Activated CD4-positive, alpha-beta T cell treated with anti-CD3 and anti-CD28 coated beads, Interleukin-2, amount 10 ng/mL, durations not matched to agents 7 days and 5 days (primary cell): ENCODE results near the gene SINHCAF. TPM values are rescaled to one million over a fixed set of nuclear protein-coding genes. Genes with fewer than 3 reads are reported as not detected.

Source experiments
- CTCF ChIA-PET: fragments of 350-600 bp; sonication (Branson Sonifier 250); formaldehyde crosslinking; loops from one replicate; lab custom pipeline; 2021; ENCODE audit warnings: antibody characterized with exemption; lab: Charles Lee
- POLR2A ChIA-PET: fragments of 350-600 bp; sonication (Branson Sonifier 250); formaldehyde crosslinking; loops from one replicate; lab custom pipeline; 2021; ENCODE audit warnings: antibody characterized with exemption; lab: Charles Lee
- DNase-seq: peaks from one replicate; pipeline ENCODE4 v3.0.0-alpha.2; 2020
- H3K27ac Mint-ChIP-seq: one replicate; pipeline ENCODE4 v1.8.0; 2021; ENCODE audit warnings: mild to moderate bottlenecking, moderate library complexity, mixed read lengths
- H3K27me3 Mint-ChIP-seq: one replicate; pipeline ENCODE4 v1.8.0; 2021; ENCODE audit warnings: mixed read lengths
- H3K36me3 Mint-ChIP-seq: one replicate; pipeline ENCODE4 v1.8.0; 2021; ENCODE audit warnings: low read depth, mixed read lengths
- H3K4me1 Mint-ChIP-seq: one replicate; pipeline ENCODE4 v1.8.0; 2021; ENCODE audit warnings: mixed read lengths
- H3K4me3 Mint-ChIP-seq: one replicate; pipeline ENCODE4 v1.8.0; 2021; ENCODE audit warnings: mild to moderate bottlenecking, moderate library complexity, mixed read lengths
- H3K9me3 Mint-ChIP-seq: one replicate; pipeline ENCODE4 v1.8.0; 2021; ENCODE audit warnings: mixed read lengths
- total RNA-seq, 2 experiments: library from RNA; stranded (reverse); gene quantifications; one replicate each; pipeline ENCODE4 v1.2.3, GENCODE V29; 2021

SINHCAF gene
- total RNA-seq, 2 experiments from 2014 or later = 91.3 to 92.3 TPM

GRCh38 chr12:31361730-31362114 lies 35.8 kb upstream of the SINHCAF start:
- Mint-ChIP-seq H3K9me3 (no peaks in the 10 kb centered on the region), H3K27me3 (peaks cover 2% of the 10 kb centered on the region), H3K4me1 (peaks cover 25% of the 10 kb centered on the region), H3K27ac (peak overlapping the region; percentile 93), H3K4me3 (no peak overlapping the region), H3K36me3 (no peaks in the 10 kb centered on the region)
- ChIA-PET POLR2A (no interaction called here), CTCF (no interaction called here)
- no peak for DNase-seq

- CTCF ChIA-PET = no interaction called here
- no peak overlapping the region for H3K27ac Mint-ChIP-seq
- H3K4me3 Mint-ChIP-seq = no peak overlapping the region
- no peak for DNase-seq
- no peaks in the 10 kb centered on the region for H3K36me3 Mint-ChIP-seq
- POLR2A ChIA-PET = no interaction called here
- no peaks in the 10 kb centered on the region for H3K4me1 Mint-ChIP-seq
- no peaks in the 10 kb centered on the region for H3K9me3 Mint-ChIP-seq
- H3K27me3 Mint-ChIP-seq = peaks cover 6% of the 10 kb centered on the region
Observed at GRCh38 chr12:31355747-31356107, 29.8 kb upstream of the SINHCAF start.

- no peak overlapping the region for H3K27ac Mint-ChIP-seq
- H3K9me3 Mint-ChIP-seq = no peaks in the 10 kb centered on the region
- ChIA-PET POLR2A (no interaction called here), CTCF (no interaction called here)
- H3K4me3 Mint-ChIP-seq = no peak overlapping the region
- H3K36me3 Mint-ChIP-seq = no peaks in the 10 kb centered on the region
- DNase-seq = no peak
- peaks cover 6% of the 10 kb centered on the region for H3K27me3 Mint-ChIP-seq
- H3K4me1 Mint-ChIP-seq = no peaks in the 10 kb centered on the region
Observed at GRCh38 chr12:31353750-31354708, 28.1 kb upstream of the SINHCAF start.

GRCh38 chr12:31346267-31346666 lies 20.3 kb upstream of the SINHCAF start:
- ChIA-PET CTCF (interaction anchor here (0.6 to 1.5 kb wide), 2 partner anchors 9 to 215 kb away, joined by 4 read pairs; no protein-coding TSS in a partner anchor), POLR2A (no interaction called here)
- no peak for DNase-seq
- H3K36me3 Mint-ChIP-seq = no peaks in the 10 kb centered on the region
- no peak overlapping the region for H3K4me3 Mint-ChIP-seq
- H3K27me3 Mint-ChIP-seq = peaks cover 4% of the 10 kb centered on the region
- peaks cover 3% of the 10 kb centered on the region for H3K4me1 Mint-ChIP-seq
- H3K27ac Mint-ChIP-seq = no peak overlapping the region
- no peaks in the 10 kb centered on the region for H3K9me3 Mint-ChIP-seq

GRCh38 chr12:31343139-31343538 lies 17.2 kb upstream of the SINHCAF start:
- Mint-ChIP-seq H3K27me3 (peaks cover 4% of the 10 kb centered on the region), H3K9me3 (no peaks in the 10 kb centered on the region), H3K4me3 (no peak overlapping the region), H3K4me1 (peaks cover 3% of the 10 kb centered on the region), H3K27ac (no peak overlapping the region), H3K36me3 (no peaks in the 10 kb centered on the region)
- ChIA-PET POLR2A (no interaction called here), CTCF (interaction anchor here (1.5 kb wide), 1 partner anchor 11 kb away, joined by 3 read pairs; no protein-coding TSS in a partner anchor)
- no peak for DNase-seq

- POLR2A ChIA-PET = no interaction called here
- CTCF ChIA-PET = interaction anchor here (1.5 kb wide), 1 partner anchor 10 kb away, joined by 3 read pairs; no protein-coding TSS in a partner anchor
Observed at GRCh38 chr12:31342286-31342685, 16.3 kb upstream of the SINHCAF start.

GRCh38 chr12:31339831-31340622 lies 14.1 kb upstream of the SINHCAF start:
- CTCF ChIA-PET = no interaction called here
- POLR2A ChIA-PET = no interaction called here
- Mint-ChIP-seq H3K9me3 (no peaks in the 10 kb centered on the region), H3K4me1 (peaks cover 3% of the 10 kb centered on the region), H3K36me3 (no peaks in the 10 kb centered on the region), H3K27me3 (no peaks in the 10 kb centered on the region), H3K4me3 (no peak overlapping the region), H3K27ac (no peak overlapping the region)
- DNase-seq = no peak

More at GRCh38 chr12:31342286-31342685, 16.3 kb upstream of the SINHCAF start:
- no peaks in the 10 kb centered on the region for H3K9me3 Mint-ChIP-seq
- H3K27me3 Mint-ChIP-seq = peaks cover 4% of the 10 kb centered on the region
- no peak overlapping the region for H3K27ac Mint-ChIP-seq
- peaks cover 6% of the 10 kb centered on the region for H3K4me1 Mint-ChIP-seq
- H3K36me3 Mint-ChIP-seq = no peaks in the 10 kb centered on the region
- no peak for DNase-seq
- H3K4me3 Mint-ChIP-seq = no peak overlapping the region

GRCh38 chr12:31337952-31338351 lies 12.0 kb upstream of the SINHCAF start:
- POLR2A ChIA-PET = interaction anchor here (0.7 kb wide), 1 partner anchor 146 kb away, joined by 3 read pairs; no protein-coding TSS in a partner anchor

GRCh38 chr12:31331242-31331641 lies 5.3 kb upstream of the SINHCAF start:
- H3K27ac Mint-ChIP-seq = no peak overlapping the region
- ChIA-PET CTCF (interaction anchor here (1.4 kb wide), 1 partner anchor 11 kb away, joined by 3 read pairs; no protein-coding TSS in a partner anchor), POLR2A (no interaction called here)
- no peak overlapping the region for H3K4me3 Mint-ChIP-seq
- H3K36me3 Mint-ChIP-seq = no peaks in the 10 kb centered on the region
- no peak for DNase-seq
- peaks cover 13% of the 10 kb centered on the region for H3K27me3 Mint-ChIP-seq
- peaks cover 4% of the 10 kb centered on the region for H3K4me1 Mint-ChIP-seq
- no peaks in the 10 kb centered on the region for H3K9me3 Mint-ChIP-seq

More at GRCh38 chr12:31337952-31338351, 12.0 kb upstream of the SINHCAF start:
- DNase-seq = no peak
- CTCF ChIA-PET = interaction anchor here (0.6 to 1.9 kb wide), 3 partner anchors 9 to 37 kb away, joined by 3 to 4 read pairs (median 4); partner anchors contain the start of gene SINHCAF
- Mint-ChIP-seq H3K27me3 (peaks cover 2% of the 10 kb centered on the region), H3K27ac (no peak overlapping the region), H3K9me3 (no peaks in the 10 kb centered on the region), H3K36me3 (no peaks in the 10 kb centered on the region), H3K4me1 (peaks cover 3% of the 10 kb centered on the region), H3K4me3 (no peak overlapping the region)

- H3K4me1 Mint-ChIP-seq = peaks cover 14% of the 10 kb centered on the region
- no peaks in the 10 kb centered on the region for H3K9me3 Mint-ChIP-seq
- peaks cover 8% of the 10 kb centered on the region for H3K36me3 Mint-ChIP-seq
- peak overlapping the region; percentile 97 for H3K27ac Mint-ChIP-seq
- peaks cover 7% of the 10 kb centered on the region for H3K27me3 Mint-ChIP-seq
- H3K4me3 Mint-ChIP-seq = peak overlapping the region; percentile 98
- ChIA-PET POLR2A (no interaction called here), CTCF (interaction anchor here (0.6 to 1.6 kb wide), 5 partner anchors 9 to 75 kb away, joined by 3 to 4 read pairs (median 3); no protein-coding TSS in a partner anchor)
- DNase-seq = no peak
Observed at GRCh38 chr12:31326736-31327659, 1.0 kb upstream of the SINHCAF start.

- ChIA-PET CTCF (interaction anchor here (0.9 to 1.4 kb wide), 3 partner anchors 12 to 74 kb away, joined by 3 read pairs; no protein-coding TSS in a partner anchor), POLR2A (no interaction called here)
- Mint-ChIP-seq H3K4me3 (peak overlapping the region; percentile 98), H3K4me1 (peaks cover 29% of the 10 kb centered on the region), H3K36me3 (peaks cover 8% of the 10 kb centered on the region), H3K9me3 (no peaks in the 10 kb centered on the region), H3K27me3 (peaks cover 4% of the 10 kb centered on the region), H3K27ac (peak overlapping the region; percentile 97)
- DNase-seq = no peak
Observed at GRCh38 chr12:31325524-31325875, 450 bp downstream of the SINHCAF start.
